Spleen (tissue), 11 donors: ENCODE data around the gene CASP8AP2. TPM values are rescaled to one million over a fixed set of nuclear protein-coding genes. Genes with fewer than 3 reads are reported as not detected.
"Not testable (repeated sequence)": the region's sequence is repeated elsewhere in the genome, so short reads cannot be mapped to it uniquely, and the experiment has no call there.

Experiments
- DNase-seq: peaks from one replicate; pipeline ENCODE4 v3.0.0-alpha.2; 2020
- H3K27ac ChIP-seq, 8 donors: fragments of 200-600 bp; sonication (generic) in 7 of 8; 1 replicate in 4 of 8; 2 replicates in 4 of 8; pipeline versions ENCODE4 v1.5.0 to v1.8.0; 2016 to 2021; ENCODE audit warnings: inconsistent platforms in 4 of 8, mild to moderate bottlenecking in 4 of 8, moderate library complexity in 1 of 8
- H3K27me3 ChIP-seq, 7 donors: fragments of 200-600 bp; sonication (generic) in 6 of 7; replicated peaks in 1 of 7; 1 replicate in 4 of 7; 2 replicates in 3 of 7; pipeline versions ENCODE4 v1.5.0 to v1.8.0; 2016 to 2021; ENCODE audit warnings: inconsistent platforms in 3 of 7, mild to moderate bottlenecking in 1 of 7
- H3K36me3 ChIP-seq, 6 donors: fragments of 200-600 bp; sonication (generic) in 5 of 6; 1 replicate in 4 of 6; 2 replicates in 2 of 6; pipeline versions ENCODE4 v1.5.0 to v1.8.0; 2016 to 2021; ENCODE audit warnings: inconsistent platforms in 2 of 6
- H3K4me1 ChIP-seq, 6 donors: fragments of 200-600 bp; sonication (generic) in 5 of 6; 1 replicate in 3 of 6; 2 replicates in 3 of 6; pipeline versions ENCODE4 v1.5.0 to v1.8.0; 2016 to 2021; ENCODE audit warnings: inconsistent platforms in 3 of 6
- H3K4me3 ChIP-seq, 8 donors: fragments of 200-600 bp; sonication (generic) in 7 of 8; 1 replicate in 4 of 8; 2 replicates in 4 of 8; pipeline versions ENCODE4 v1.5.0 to v1.8.0; 2016 to 2021; ENCODE audit warnings: inconsistent platforms in 4 of 8, mild to moderate bottlenecking in 4 of 8, moderate library complexity in 2 of 8
- H3K9me3 ChIP-seq, 8 donors: fragments of 200-600 bp; sonication (generic) in 7 of 8; 1 replicate in 4 of 8; 2 replicates in 4 of 8; pipeline versions ENCODE4 v1.5.0 to v1.8.0; 2016 to 2021; ENCODE audit warnings: inconsistent platforms in 4 of 8
- CTCF ChIP-seq, 11 experiments: fragments of 200-600 bp in 7 of 11; fragments of 450-650 bp in 4 of 11; sonication (generic) in 4 of 11; IDR thresholded peaks in 8 of 11; conservative IDR thresholded peaks in 3 of 11; 1 replicate in 7 of 11; 2 replicates in 4 of 11; pipeline versions ENCODE4 v1.4.0 to v1.8.0; 2016 to 2021; ENCODE audit warnings: antibody characterized with exemption in 11 of 11, inconsistent platforms in 4 of 11, mild to moderate bottlenecking in 1 of 11
- POLR2A ChIP-seq, 3 donors: fragments of 450-650 bp; IDR thresholded peaks; one replicate each; pipeline ENCODE4 v1.5.1; 2017; ENCODE audit warnings: antibody characterized with exemption in 3 of 3, mild to moderate bottlenecking in 1 of 3
- POLR2AphosphoS5 ChIP-seq, 3 donors: sonication (generic); formaldehyde crosslinking; IDR thresholded peaks; one replicate each; pipeline ENCODE4 v1.5.1; 2017; ENCODE audit warnings: antibody characterized with exemption in 3 of 3
- WGBS, 5 donors: extraction: QIAGEN DNeasy Blood & Tissue Kit in 3 of 5; methylation state at CpG; one replicate each; pipeline versions ENCODE4 v1.1.5 to v1.1.7; 2013 to 2018; 5-methylcytosine and 5-hydroxymethylcytosine counted together
- intact Hi-C: fragments of 100-400 bp; cut with DNase I; formaldehyde crosslinking; loops from one replicate; pipeline ENCODE4 v1.15.0; 2023; ENCODE audit warnings: low total_unique reads
- polyA plus RNA-seq, 3 donors: library from polyadenylated mRNA; stranded (reverse); fragments of 200-250 nt; gene quantifications; one replicate each; pipeline ENCODE4 v1.2.1, GENCODE V29; 2013
- total RNA-seq, 7 donors: library from RNA; depleted of rRNA in 3 of 7; stranded (reverse); fragments of >200 nt in 3 of 7; fragmentation: NEBNext Ultra II Directional in 4 of 7; extraction: Animal tissue kit (Norgen Biotek cat#: 25700) in 4 of 7; gene quantifications; one replicate each; pipeline versions ENCODE4 v1.1.0 to v1.2.1, GENCODE V29; 2016 to 2021
- donor health status: healthy with polysubstance abuse.
- donor health status: DM: no; HTN: no; CAD: no; lungs with moderate emphysema.
- donor health status: DM: no; HTN: no; CAD: no.
- donor health status: Bipolar disorder and iron deficiency.
- donor health status: healthy.
- donor health status: DM: no; HTN: no; CAD: no.
- donor health status: DM: yes; HTN: yes; CAD: no.

Gene CASP8AP2
- total and polyA plus RNA-seq, 10 donors = 6.1 to 27.8 (median 18.4) TPM

- Histone ChIP-seq H3K4me1 (no peaks in the 10 kb centered on the region), H3K27ac (no peak overlapping the region), H3K4me3 (no peak overlapping the region), H3K27me3 (no peaks in the 10 kb centered on the region), H3K9me3 (no peaks in the 10 kb centered on the region), H3K36me3 (peaks cover 0 to 25% (median 12%) of the 10 kb centered on the region in 6 donors)
- DNase-seq = no peak
- 60 to 95% (median 87%) methylated on average over 6 of the region's 6 CpGs for WGBS, 5 donors
- intact Hi-C loops = no loop called here
- TF ChIP-seq POLR2A (IDR thresholded peaks at IDR 0.05) (no peak), POLR2AphosphoS5 (IDR thresholded peaks at IDR 0.05) (no peak), CTCF (IDR thresholded peaks at IDR 0.05 in 8 of 11, conservative IDR thresholded peaks at IDR 0.05 in 3 of 11) (no peak)
Measured at GRCh38 chr6:89805814-89806371, 23.8 kb upstream of the CASP8AP2 start.

- no peaks in the 10 kb centered on the region for H3K4me1 ChIP-seq
- no peaks in the 10 kb centered on the region for H3K9me3 ChIP-seq
- TF ChIP-seq CTCF (IDR thresholded peaks at IDR 0.05 in 8 of 11, conservative IDR thresholded peaks at IDR 0.05 in 3 of 11) (no peak), POLR2A (IDR thresholded peaks at IDR 0.05) (no peak), POLR2AphosphoS5 (IDR thresholded peaks at IDR 0.05) (no peak)
- no peak overlapping the region for H3K4me3 ChIP-seq
- H3K27me3 ChIP-seq = no peaks in the 10 kb centered on the region
- 93 to 96% (median 95%) methylated on average over 3 of the region's 3 CpGs for WGBS, 5 donors
- intact Hi-C loops = no loop called here
- H3K36me3 ChIP-seq = peaks cover 0 to 8% (median 5%) of the 10 kb centered on the region in 6 donors
- DNase-seq = no peak
- H3K27ac ChIP-seq = no peak overlapping the region
Measured at GRCh38 chr6:89807581-89807980, 22.1 kb upstream of the CASP8AP2 start.

GRCh38 chr6:89813422-89813821 lies 16.3 kb upstream of the CASP8AP2 start:
- H3K36me3 ChIP-seq, H3K9me3 ChIP-seq, H3K27ac ChIP-seq, H3K4me3 ChIP-seq, H3K27me3 ChIP-seq, intact Hi-C loops, DNase-seq: not testable (repeated sequence)
- peaks cover 14 to 36% (median 18%) of the 10 kb centered on the region in 6 donors for H3K4me1 ChIP-seq
- 90 to 96% (median 94%) methylated on average over 3 of the region's 3 CpGs for WGBS, 5 donors

GRCh38 chr6:89817481-89817880 lies 12.2 kb upstream of the CASP8AP2 start:
- no peak overlapping the region for H3K4me3 ChIP-seq
- intact Hi-C loops = no loop called here
- no peak for DNase-seq
- no peak for TF ChIP-seq POLR2AphosphoS5 (IDR thresholded peaks at IDR 0.05)
- TF ChIP-seq POLR2A (IDR thresholded peaks at IDR 0.05) = no peak
- no peak for TF ChIP-seq CTCF (IDR thresholded peaks at IDR 0.05 in 8 of 11, conservative IDR thresholded peaks at IDR 0.05 in 3 of 11)
- no peaks in the 10 kb centered on the region for H3K36me3 ChIP-seq
- WGBS, 5 donors = 67 to 79% (median 75%) methylated on average over 3 of the region's 3 CpGs
- H3K27ac ChIP-seq = no peak overlapping the region
- no peaks in the 10 kb centered on the region for H3K9me3 ChIP-seq
- peaks cover 16 to 59% (median 33%) of the 10 kb centered on the region in 6 donors for H3K4me1 ChIP-seq
- no peaks in the 10 kb centered on the region for H3K27me3 ChIP-seq

GRCh38 chr6:89818977-89819335 lies 10.7 kb upstream of the CASP8AP2 start:
- peak overlapping the region; percentile 81 to 93 (median 87) for H3K27ac ChIP-seq
- intact Hi-C loops = no loop called here
- TF ChIP-seq POLR2A (IDR thresholded peaks at IDR 0.05) (no peak), POLR2AphosphoS5 (IDR thresholded peaks at IDR 0.05) (no peak), CTCF (IDR thresholded peaks at IDR 0.05 in 8 of 11, conservative IDR thresholded peaks at IDR 0.05 in 3 of 11) (no peak)
- H3K27me3 ChIP-seq = no peaks in the 10 kb centered on the region
- H3K9me3 ChIP-seq = no peaks in the 10 kb centered on the region
- peak overlapping the region; percentile 75 to 97 (median 90) for H3K4me3 ChIP-seq
- H3K36me3 ChIP-seq = no peaks in the 10 kb centered on the region
- H3K4me1 ChIP-seq = peaks cover 16 to 59% (median 33%) of the 10 kb centered on the region in 6 donors
- WGBS, 5 donors = 0 to 1% (median 0%) methylated on average over 14 of the region's 14 CpGs
- DNase-seq = no peak
